Measurements from ENCODE around the gene KLF16. TPM values are rescaled to one million over a fixed set of nuclear protein-coding genes. Genes with fewer than 3 reads are reported as not detected.

KLF16 gene
- total RNA-seq = 9.8 and 13.7 TPM in 2 replicates

DNA sequence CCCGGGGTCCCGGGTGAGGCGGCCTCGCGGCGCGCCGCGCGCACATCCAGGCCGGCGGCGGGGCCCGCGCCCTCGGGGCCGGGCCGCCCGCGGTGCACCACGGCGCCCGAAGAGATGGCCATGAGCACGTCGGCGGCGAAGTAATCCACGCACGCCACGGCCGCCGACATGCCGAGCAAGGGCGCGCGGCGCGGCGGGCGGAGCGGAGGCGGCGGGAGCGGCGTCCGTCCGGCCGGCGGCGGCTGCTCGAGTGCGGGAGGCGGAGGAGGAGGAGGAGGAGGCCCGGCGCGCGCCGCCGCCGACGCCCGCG is at the start of gene KLF16:
Gene KLF16 (minus strand): TSS at position 252 of the 310 bp plus-strand sequence. CDS start 82 bp downstream, at position 170.

DNA sequence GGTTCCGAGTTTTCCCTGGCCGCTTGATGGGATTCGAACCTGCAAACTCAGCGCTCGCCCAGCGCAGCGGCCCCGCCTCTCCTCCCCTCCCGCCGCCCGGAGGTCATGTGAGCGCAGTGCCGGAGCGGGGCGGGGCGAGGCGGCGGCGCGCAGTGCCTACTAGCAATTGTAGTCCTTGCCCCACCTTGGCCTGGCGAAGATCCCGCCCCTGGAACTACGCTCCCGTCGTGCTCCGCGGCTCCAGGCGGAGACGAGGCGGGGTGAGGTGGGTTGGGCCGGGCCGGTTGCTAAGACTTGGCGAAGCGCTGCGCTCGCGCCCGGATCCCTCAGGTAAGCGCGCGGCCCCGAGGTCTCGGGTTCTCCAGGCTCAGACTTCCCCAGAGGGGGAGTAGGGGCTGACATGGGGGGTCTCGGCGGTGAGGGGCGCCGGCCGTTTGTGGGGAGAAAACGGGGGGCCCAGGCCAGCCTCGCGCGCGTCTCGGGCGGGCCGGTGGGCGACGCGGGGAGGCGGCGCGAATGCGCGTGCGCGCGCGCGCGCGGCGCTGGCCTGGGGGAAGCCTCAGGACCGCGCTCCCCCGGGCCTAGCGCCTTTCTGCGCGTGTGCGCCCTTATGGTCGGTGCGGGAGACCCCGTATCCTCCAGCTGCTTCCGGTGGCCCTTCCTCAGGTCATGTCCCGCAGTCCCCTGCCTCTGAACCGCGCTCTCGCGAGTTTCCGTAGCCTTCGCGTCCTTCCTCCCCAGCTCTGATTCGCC is 41.9 kb upstream of the KLF16 start, which contains the start of the genes ADAT3 and SCAMP4:
Gene ADAT3 (plus strand): TSS at position 290 of the 753 bp plus-strand sequence. CDS start 6,649 bp downstream, outside the sequence.
Gene SCAMP4 (plus strand): TSS at position 290 of the 753 bp plus-strand sequence. CDS start 9,621 bp downstream, outside the sequence.

DNA sequence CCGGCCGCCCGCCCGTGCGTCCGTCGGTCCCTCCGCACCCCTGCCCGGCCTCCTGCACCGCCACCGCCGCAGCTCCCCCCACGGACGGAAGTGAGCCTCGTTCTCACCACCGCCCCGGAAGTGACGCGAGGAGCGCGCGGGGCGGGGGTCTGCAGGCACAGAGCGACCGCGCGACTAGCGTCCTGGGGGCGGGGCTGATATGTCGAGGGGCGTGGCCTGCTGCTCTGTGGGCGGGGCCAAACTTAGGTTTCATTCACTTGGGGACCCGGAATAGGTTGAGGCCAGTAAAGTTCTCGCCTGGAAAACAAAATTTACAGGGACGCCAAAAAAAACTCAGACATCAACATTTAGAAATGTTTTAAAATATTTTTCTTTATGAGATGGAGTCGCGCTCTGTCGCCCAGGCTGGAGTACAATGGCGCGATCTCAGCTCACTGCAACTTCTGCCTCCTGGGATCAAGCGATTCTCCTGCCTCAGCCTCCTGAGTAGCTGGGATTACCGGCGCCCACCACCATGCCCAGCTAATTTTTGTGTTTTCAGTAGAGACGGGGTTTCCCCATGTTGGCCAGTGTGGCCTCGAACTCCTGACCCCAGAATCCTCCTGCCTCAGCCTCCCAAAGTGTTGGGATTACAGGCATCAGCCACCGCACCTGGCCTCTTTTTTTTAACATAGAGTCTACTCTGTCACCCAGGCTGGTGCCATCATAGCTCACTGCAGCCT is 22.2 kb upstream of the KLF16 start, which contains the start of gene ABHD17A:
Gene ABHD17A (minus strand): TSS at position 99 of the 722 bp plus-strand sequence. CDS start 3,930 bp downstream, outside the sequence.

DNA sequence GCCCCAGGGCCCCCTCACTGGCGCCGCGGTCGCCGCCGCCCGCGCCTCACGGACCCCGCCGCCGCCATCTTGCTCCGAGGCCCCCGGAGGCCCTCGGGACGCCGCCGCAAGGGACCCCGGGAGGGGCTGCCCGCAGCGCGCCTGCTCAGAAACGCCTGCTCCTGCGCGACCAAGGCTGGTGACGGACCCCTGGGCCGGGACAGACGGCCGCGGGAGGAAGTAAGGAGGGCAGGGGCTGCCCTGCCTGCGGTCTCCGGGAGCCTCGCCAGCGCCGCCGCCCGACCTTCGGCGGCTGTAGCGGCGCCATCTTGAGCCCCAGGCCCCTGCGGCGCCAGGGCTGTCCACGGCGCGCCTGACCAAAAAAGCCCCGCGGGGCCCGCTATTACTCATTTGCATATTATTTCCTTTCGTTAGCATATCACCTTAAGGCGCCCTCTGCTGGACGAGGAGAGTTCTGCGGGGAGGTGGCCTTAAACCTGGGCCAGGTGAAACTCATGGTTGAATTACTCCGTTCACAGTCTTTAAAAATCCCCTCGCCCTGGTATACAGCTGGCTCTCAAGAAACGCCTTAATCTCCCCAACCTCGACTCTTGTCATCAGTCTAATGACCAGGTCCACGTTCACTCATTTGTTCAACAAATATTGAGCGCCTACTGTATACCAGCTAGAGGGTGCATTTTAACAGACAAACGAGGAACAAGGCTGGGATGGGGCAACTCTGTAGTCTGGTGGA is 14.8 kb downstream of the KLF16 start, which contains the start of gene REXO1:
Gene REXO1 (minus strand): TSS at position 85 of the 733 bp plus-strand sequence. CDS start 125 bp downstream, outside the sequence.

DNA sequence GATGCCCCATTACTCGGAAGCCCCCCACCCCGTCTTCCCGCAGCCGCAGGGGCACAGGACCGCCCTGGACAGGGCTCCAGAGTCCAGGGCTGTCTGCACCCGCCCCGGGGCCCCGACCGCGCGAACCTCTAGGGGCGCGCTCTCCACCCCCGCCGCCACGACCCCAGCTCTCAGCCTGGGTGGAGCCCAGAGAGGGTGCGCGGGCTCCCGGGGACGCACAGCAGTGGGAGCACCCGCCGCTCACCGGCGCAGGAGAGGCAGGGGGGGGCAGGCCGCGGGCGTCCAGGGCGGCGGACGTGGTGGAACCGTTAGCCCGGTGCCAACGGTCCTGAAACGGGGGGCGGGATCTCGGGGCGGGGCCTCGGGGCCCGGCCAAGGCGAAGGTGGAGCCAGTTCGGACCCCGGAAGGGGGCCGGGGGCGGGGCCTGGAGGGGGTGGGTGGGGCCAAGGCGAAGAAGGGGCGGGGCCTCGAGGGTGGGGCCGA is 51.4 kb downstream of the KLF16 start, which contains the start of gene ATP8B3:
Gene ATP8B3 (minus strand): TSS at position 335 of the 484 bp plus-strand sequence. CDS start 540 bp downstream, outside the sequence.

Other genes with a start within 250 kb of the KLF16 start
- gene TCF3, start 211.0 kb downstream of the KLF16 start, total RNA-seq = 114 and 129 TPM in 2 replicates
- gene ONECUT3, start 110.1 kb downstream of the KLF16 start, total RNA-seq = under 0.01 TPM in 1 of 2 replicates, not detected in the other
- 1.2 TPM in 1 of 2 replicates, not detected in the other for gene ATP8B3, start 51.3 kb downstream of the KLF16 start, total RNA-seq
- gene REXO1, start 15.1 kb downstream of the KLF16 start, total RNA-seq = 9.9 and 13.9 TPM in 2 replicates
- gene ABHD17A, start 21.9 kb upstream of the KLF16 start, total RNA-seq = 68.6 and 68.9 TPM in 2 replicates
- gene ADAT3, start 41.8 kb upstream of the KLF16 start, total RNA-seq = 0.64 and 2.9 TPM in 2 replicates
- 22.6 and 25.5 TPM in 2 replicates for gene SCAMP4, start 41.8 kb upstream of the KLF16 start, total RNA-seq
- gene CSNK1G2, start 77.6 kb upstream of the KLF16 start, total RNA-seq = 77.2 and 93.3 TPM in 2 replicates
- gene BTBD2, start 152.1 kb upstream of the KLF16 start, total RNA-seq = 48.4 and 54.5 TPM in 2 replicates
- 507 and 547 TPM in 2 replicates for gene MKNK2, start 187.7 kb upstream of the KLF16 start, total RNA-seq
- gene MOB3A, start 232.7 kb upstream of the KLF16 start, total RNA-seq = 37.3 and 39.3 TPM in 2 replicates
- gene IZUMO4, start 233.3 kb upstream of the KLF16 start, total RNA-seq = 2.6 and 4.6 TPM in 2 replicates